Measurements from ENCODE around the gene ERRFI1.

Gene ERRFI1

GRCh38 chr1:8017495-8018197 is 8.5 kb downstream of the ERRFI1 start:
- Mint-ChIP-seq H3K4me1 (ENCODE audit: low read depth) (no peaks in the 10 kb centered on the region), H3K36me3 (ENCODE audit: low read depth) (no peaks in the 10 kb centered on the region)

GRCh38 chr1:8016895-8017241 is 9.2 kb downstream of the ERRFI1 start:
- Mint-ChIP-seq H3K9me3 (no peaks in the 10 kb centered on the region), H3K4me1 (ENCODE audit: low read depth) (no peaks in the 10 kb centered on the region)

More at GRCh38 chr1:8017495-8018197, 8.5 kb downstream of the ERRFI1 start:
- H3K9me3 Mint-ChIP-seq = no peaks in the 10 kb centered on the region
- H3K27ac Mint-ChIP-seq = no peak overlapping the region
- H3K4me3 Mint-ChIP-seq = no peak overlapping the region
- peaks cover 66% of the 10 kb centered on the region for H3K27me3 Mint-ChIP-seq (ENCODE audit: low read depth)

GRCh38 chr1:8016210-8016894 is 9.8 kb downstream of the ERRFI1 start:
- Mint-ChIP-seq H3K4me1 (ENCODE audit: low read depth) (no peaks in the 10 kb centered on the region), H3K27ac (no peak overlapping the region), H3K9me3 (no peaks in the 10 kb centered on the region), H3K4me3 (no peak overlapping the region), H3K36me3 (ENCODE audit: low read depth) (no peaks in the 10 kb centered on the region), H3K27me3 (ENCODE audit: low read depth) (peaks cover 53% of the 10 kb centered on the region)

More at GRCh38 chr1:8016895-8017241, 9.2 kb downstream of the ERRFI1 start:
- no peak overlapping the region for H3K27ac Mint-ChIP-seq
- no peak overlapping the region for H3K4me3 Mint-ChIP-seq
- H3K36me3 Mint-ChIP-seq (ENCODE audit: low read depth) = no peaks in the 10 kb centered on the region
- H3K27me3 Mint-ChIP-seq (ENCODE audit: low read depth) = peaks cover 58% of the 10 kb centered on the region

GRCh38 chr1:8015809-8016165 is 10.3 kb downstream of the ERRFI1 start:
- Mint-ChIP-seq H3K27me3 (ENCODE audit: low read depth) (peaks cover 48% of the 10 kb centered on the region), H3K9me3 (no peaks in the 10 kb centered on the region), H3K4me1 (ENCODE audit: low read depth) (no peaks in the 10 kb centered on the region), H3K27ac (no peak overlapping the region), H3K4me3 (no peak overlapping the region), H3K36me3 (ENCODE audit: low read depth) (no peaks in the 10 kb centered on the region)

- H3K9me3 Mint-ChIP-seq = no peaks in the 10 kb centered on the region
- H3K27me3 Mint-ChIP-seq (ENCODE audit: low read depth) = peaks cover 50% of the 10 kb centered on the region
- no peak overlapping the region for H3K27ac Mint-ChIP-seq
- no peaks in the 10 kb centered on the region for H3K4me1 Mint-ChIP-seq (ENCODE audit: low read depth)
- H3K4me3 Mint-ChIP-seq = no peak overlapping the region
- no peaks in the 10 kb centered on the region for H3K36me3 Mint-ChIP-seq (ENCODE audit: low read depth)
Observed at GRCh38 chr1:8015036-8015808, 10.9 kb downstream of the ERRFI1 start.

GRCh38 chr1:8014381-8014988 is 11.6 kb downstream of the ERRFI1 start:
- Mint-ChIP-seq H3K27me3 (ENCODE audit: low read depth) (peaks cover 46% of the 10 kb centered on the region), H3K9me3 (no peaks in the 10 kb centered on the region), H3K27ac (no peak overlapping the region), H3K4me1 (ENCODE audit: low read depth) (no peaks in the 10 kb centered on the region), H3K36me3 (ENCODE audit: low read depth) (no peaks in the 10 kb centered on the region), H3K4me3 (no peak overlapping the region)

- Mint-ChIP-seq H3K36me3 (ENCODE audit: low read depth) (no peaks in the 10 kb centered on the region), H3K27me3 (ENCODE audit: low read depth) (peaks cover 40% of the 10 kb centered on the region), H3K27ac (no peak overlapping the region), H3K9me3 (no peaks in the 10 kb centered on the region), H3K4me1 (ENCODE audit: low read depth) (no peaks in the 10 kb centered on the region), H3K4me3 (no peak overlapping the region)
Observed at GRCh38 chr1:8013800-8014199, 12.3 kb downstream of the ERRFI1 start.

- no peak overlapping the region for H3K4me3 Mint-ChIP-seq
- no peaks in the 10 kb centered on the region for H3K4me1 Mint-ChIP-seq (ENCODE audit: low read depth)
- no peaks in the 10 kb centered on the region for H3K36me3 Mint-ChIP-seq (ENCODE audit: low read depth)
- peaks cover 37% of the 10 kb centered on the region for H3K27me3 Mint-ChIP-seq (ENCODE audit: low read depth)
- H3K9me3 Mint-ChIP-seq = no peaks in the 10 kb centered on the region
- no peak overlapping the region for H3K27ac Mint-ChIP-seq
Observed at GRCh38 chr1:8013399-8013798, 12.7 kb downstream of the ERRFI1 start.

- no peaks in the 10 kb centered on the region for H3K4me1 Mint-ChIP-seq (ENCODE audit: low read depth)
- no peak overlapping the region for H3K27ac Mint-ChIP-seq
- no peaks in the 10 kb centered on the region for H3K9me3 Mint-ChIP-seq
- H3K36me3 Mint-ChIP-seq (ENCODE audit: low read depth) = no peaks in the 10 kb centered on the region
- H3K27me3 Mint-ChIP-seq (ENCODE audit: low read depth) = peaks cover 33% of the 10 kb centered on the region
- H3K4me3 Mint-ChIP-seq = no peak overlapping the region
Observed at GRCh38 chr1:8012955-8013354, 13.2 kb downstream of the ERRFI1 start.

- no peaks in the 10 kb centered on the region for H3K4me1 Mint-ChIP-seq (ENCODE audit: low read depth)
- H3K9me3 Mint-ChIP-seq = no peaks in the 10 kb centered on the region
- peaks cover 25% of the 10 kb centered on the region for H3K27me3 Mint-ChIP-seq (ENCODE audit: low read depth)
- no peaks in the 10 kb centered on the region for H3K36me3 Mint-ChIP-seq (ENCODE audit: low read depth)
- no peak overlapping the region for H3K27ac Mint-ChIP-seq
- H3K4me3 Mint-ChIP-seq = no peak overlapping the region
Observed at GRCh38 chr1:8011923-8012858, 13.9 kb downstream of the ERRFI1 start.

- H3K4me3 Mint-ChIP-seq = no peak overlapping the region
- H3K27me3 Mint-ChIP-seq (ENCODE audit: low read depth) = peaks cover 13% of the 10 kb centered on the region
- H3K9me3 Mint-ChIP-seq = no peaks in the 10 kb centered on the region
- H3K4me1 Mint-ChIP-seq (ENCODE audit: low read depth) = no peaks in the 10 kb centered on the region
- H3K36me3 Mint-ChIP-seq (ENCODE audit: low read depth) = no peaks in the 10 kb centered on the region
- H3K27ac Mint-ChIP-seq = no peak overlapping the region
Observed at GRCh38 chr1:8011016-8011415, 15.1 kb downstream of the ERRFI1 start.

GRCh38 chr1:8010080-8010664 is 15.9 kb downstream of the ERRFI1 start:
- peaks cover 7% of the 10 kb centered on the region for H3K27me3 Mint-ChIP-seq (ENCODE audit: low read depth)
- H3K4me1 Mint-ChIP-seq (ENCODE audit: low read depth) = no peaks in the 10 kb centered on the region
- no peaks in the 10 kb centered on the region for H3K36me3 Mint-ChIP-seq (ENCODE audit: low read depth)
- peak overlapping the region; percentile 15 for H3K4me3 Mint-ChIP-seq
- H3K9me3 Mint-ChIP-seq = no peaks in the 10 kb centered on the region
- no peak overlapping the region for H3K27ac Mint-ChIP-seq

GRCh38 chr1:8009043-8010002 is 16.8 kb downstream of the ERRFI1 start:
- no peaks in the 10 kb centered on the region for H3K9me3 Mint-ChIP-seq
- H3K36me3 Mint-ChIP-seq (ENCODE audit: low read depth) = no peaks in the 10 kb centered on the region
- no peak overlapping the region for H3K4me3 Mint-ChIP-seq
- H3K27me3 Mint-ChIP-seq (ENCODE audit: low read depth) = peaks cover 3% of the 10 kb centered on the region
- no peak overlapping the region for H3K27ac Mint-ChIP-seq
- no peaks in the 10 kb centered on the region for H3K4me1 Mint-ChIP-seq (ENCODE audit: low read depth)

Data from T-helper 1 cell treated with Interleukin-12 subunit alpha and Interleukin-12 subunit beta and Interleukin-4 antibody, amounts not matched to agents 30 μg/mL and 1 μg/mL, for 36 hours (primary cell).